K562 (cell line): ENCODE results near the gene PCGF6. TPM values are rescaled to one million over a fixed set of nuclear protein-coding genes. Genes with fewer than 3 reads are reported as not detected.

Source experiments
- ATAC-seq: fragments of 200-7000 bp; cut with Tn5 transposase; 3 replicates; pipeline ENCODE4 v1.9.1; 2020; ENCODE audit warnings: moderate library complexity
- BruUV-seq: library from RNA; stranded (reverse); fragments of 400-500 nt; replicated peaks from 2 replicates; lab custom pipeline; 2021; lab: Mats Ljungman, UMichigan
- CTCF ChIA-PET: fragments of 300-600 bp; formaldehyde crosslinking; extraction: SDS; loops from one replicate; lab custom pipeline; 2021; ENCODE audit warnings: low intra/inter-chr PET ratio; lab: Yijun Ruan, JAX
- POLR2A ChIA-PET: fragments of 300-600, 350-650 bp; sonication (Branson Sonifier 250); formaldehyde crosslinking; extraction: SDS; loops from one replicate; lab custom pipeline; 2021; ENCODE audit warnings: antibody characterized with exemption, inconsistent platforms; lab: Yijun Ruan, JAX
- DNase-seq, 4 experiments: peaks; one replicate each; pipeline versions ENCODE4 v3.0.0 to v3.0.0-alpha.2; 2011 to 2018; ENCODE audit warnings: low spot score in 3 of 4, mixed read lengths in 3 of 4; ENCODE audit errors: extremely low read depth in 1 of 4
- FAIRE-seq: peaks from 2 replicates; lab custom pipeline; 2011; peaks lifted over from hg19 to GRCh38; lab: Jason Lieb, UNC
- H2AFZ ChIP-seq: 2 replicates; pipeline ENCODE4 v1.6.0; 2011; ENCODE audit warnings: low read depth, low read length, control low read depth, inconsistent platforms
- H3K27ac ChIP-seq: fragments of 200-600 bp; 3 replicates; pipeline ENCODE4 v1.8.0; 2011; ENCODE audit warnings: low read depth, mild to moderate bottlenecking, control low read depth, inconsistent platforms, low read length, moderate library complexity, mixed read lengths; ENCODE audit errors: extremely low read depth
- H3K27me3 ChIP-seq, 2 experiments: fragments of 300-600 bp in 1 of 2; 2 replicates in 1 of 2; 3 replicates in 1 of 2; pipeline versions ENCODE4 v1.6.0 to v1.8.0; 2011; ENCODE audit warnings: inconsistent platforms in 2 of 2, low read length in 2 of 2, mild to moderate bottlenecking in 1 of 2, mixed read lengths in 1 of 2, moderate library complexity in 1 of 2; ENCODE audit not compliant: control insufficient read depth in 2 of 2, insufficient read depth in 2 of 2
- H3K36me3 ChIP-seq: fragments of 300-600 bp; 3 replicates; pipeline ENCODE4 v1.8.0; 2011; ENCODE audit warnings: mild to moderate bottlenecking, low read length, inconsistent platforms; ENCODE audit not compliant: control insufficient read depth, insufficient read depth
- H3K4me1 ChIP-seq, 2 experiments: fragments of 200-600 bp in 1 of 2; replicated peaks in 1 of 2; 2 replicates in 1 of 2; 3 replicates in 1 of 2; pipeline versions ENCODE4 v1.5.1 to v1.8.0; 2011; ENCODE audit warnings: inconsistent platforms in 2 of 2, low read length in 2 of 2, mild to moderate bottlenecking in 1 of 2, mixed read lengths in 1 of 2, moderate library complexity in 1 of 2; ENCODE audit not compliant: control insufficient read depth in 2 of 2, insufficient read depth in 2 of 2
- H3K4me2 ChIP-seq: 2 replicates; pipeline ENCODE4 v1.6.1; 2011; ENCODE audit warnings: low read length, control low read depth, inconsistent platforms, mixed read lengths; ENCODE audit not compliant: insufficient read depth
- H3K4me3 ChIP-seq: fragments of 200-600 bp; sonication (generic), shearing (Covaris generic); 2 replicates; pipeline ENCODE4 v1.5.1; 2016; ENCODE audit warnings: control low read depth, inconsistent platforms
- H3K79me2 ChIP-seq: fragments of 200-600 bp; 3 replicates; pipeline ENCODE4 v1.8.0; 2011; ENCODE audit warnings: low read length, inconsistent platforms; ENCODE audit not compliant: control insufficient read depth, insufficient read depth
- H3K9ac ChIP-seq, 2 experiments: 2 replicates each; pipeline versions ENCODE4 v1.6.0 to v1.6.1; 2011; ENCODE audit warnings: low read depth in 2 of 2, low read length in 2 of 2, control low read depth in 1 of 2, inconsistent platforms in 1 of 2, mild to moderate bottlenecking in 1 of 2, mixed read lengths in 1 of 2; ENCODE audit not compliant: insufficient read depth in 1 of 2
- H3K9me1 ChIP-seq: one replicate; pipeline ENCODE4 v1.6.0; 2011; ENCODE audit warnings: inconsistent platforms, mild to moderate bottlenecking, low read length, moderate library complexity; ENCODE audit not compliant: control insufficient read depth, insufficient read depth
- H3K9me3 ChIP-seq: replicated peaks from 2 replicates; pipeline ENCODE4 v1.5.1; 2011; ENCODE audit warnings: low read depth, low read length, inconsistent platforms; ENCODE audit not compliant: control insufficient read depth, insufficient read depth
- H4K20me1 ChIP-seq: replicated peaks from 2 replicates; pipeline ENCODE4 v1.6.1; 2011; ENCODE audit warnings: low read length, inconsistent platforms, mixed read lengths; ENCODE audit not compliant: control insufficient read depth, insufficient read depth
- HDAC8 ChIP-seq: fragments of 450-650 bp; IDR thresholded peaks from 2 replicates; pipeline ENCODE4 v1.6.1; 2016; ENCODE audit warnings: mild to moderate bottlenecking, missing genetic modification characterization, moderate library complexity, missing compliant biosample characterization
- ZBTB7A ChIP-seq: IDR thresholded peaks from 2 replicates; pipeline ENCODE4 v1.6.1; 2011; ENCODE audit warnings: low read depth, mild to moderate bottlenecking, low read length, moderate library complexity, borderline replicate concordance; ENCODE audit not compliant: control insufficient read depth
- WGBS: fragments of 100-300 bp; shearing (Covaris generic); methylation state at CpG from one replicate; pipeline ENCODE4 v1.1.6; 2016; ENCODE audit warnings: low coverage, mixed read lengths; ENCODE audit not compliant: insufficient coverage; ENCODE audit errors: missing lambda C conversion rate; 5-methylcytosine and 5-hydroxymethylcytosine counted together
- in situ Hi-C: fragments of 300-500 bp; cut with MboI; formaldehyde crosslinking; loops from 4 replicates; pipeline ENCODE4 v1.15.0; 2018; ENCODE audit warnings: inconsistent platforms, mixed read lengths
- intact Hi-C: fragments of 100-400 bp; cut with micrococcal nuclease; formaldehyde crosslinking; loops from 2 replicates; pipeline ENCODE4 v1.14.2; 2022
- polyA plus RNA-seq, 8 experiments: library from polyadenylated mRNA; depleted of rRNA in 4 of 8; stranded (reverse) in 5 of 8; unstranded in 3 of 8; fragments of >200 nt; fragmentation: Nextera tagmentation in 2 of 8; fragmentation: Illumina TruSeq in 1 of 8; extraction: Ambion mirVana in 2 of 8; extraction: Trizol in 1 of 8; gene quantifications; 2 replicates each; pipeline versions ENCODE4 v1.2.1 to v1.2.3, GENCODE V29; 2011 to 2014; ENCODE audit warnings: inconsistent platforms in 1 of 8, missing spikeins in 1 of 8
- total RNA-seq, 7 experiments: library from RNA; depleted of rRNA in 6 of 7; stranded (reverse); fragments of >200 nt in 6 of 7; fragmentation: Illumina TruSeq in 2 of 7; extraction: Trizol in 2 of 7; gene quantifications; 2 replicates each; pipeline versions ENCODE4 v1.2.1 to v1.2.3, GENCODE V29; 2011 to 2021; ENCODE audit warnings: low replicate concordance in 1 of 7
- TF ChIP-seq, protein P1 (sequence below), 2 experiments: fragments of 250-450 bp in 1 of 2; fragments of 450-650 bp in 1 of 2; sonication (Bioruptor Pico) in 1 of 2; IDR thresholded peaks; 2 replicates each; pipeline versions ENCODE4 v1.6.1 to v1.8.0; 2016 to 2021; ENCODE audit warnings: mild to moderate bottlenecking in 2 of 2, moderate library complexity in 2 of 2, missing compliant biosample characterization in 1 of 2, missing genetic modification characterization in 1 of 2

The PCGF6 gene
- total and polyA plus RNA-seq, 9 of the 15 experiments (the other 6 are each of a cell fraction or from before 2014, with no cell fraction given): 8.4 to 24.6 (median 20.6) TPM

DNA sequence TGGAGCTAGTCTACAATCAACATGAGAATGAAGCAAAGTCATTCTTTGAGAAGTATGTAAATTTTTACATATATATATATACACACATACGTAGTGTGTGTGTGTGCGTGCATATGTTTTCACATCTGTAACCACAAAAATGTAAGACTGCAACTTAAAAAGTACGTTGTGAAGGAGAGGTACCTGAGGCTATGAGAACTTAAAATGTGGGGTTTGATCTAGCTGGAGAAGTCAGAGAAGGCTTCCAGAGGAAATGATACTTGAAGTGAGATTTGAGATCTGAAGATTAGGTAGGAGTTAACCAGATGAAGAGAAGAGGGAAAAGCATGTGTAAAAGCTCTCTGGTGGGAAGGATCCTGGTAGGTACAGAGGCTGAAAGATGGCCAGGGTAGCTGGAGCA lies 22.6 kb upstream of the PCGF6 start:
- no peak overlapping the region for H3K9ac ChIP-seq
- no peaks in the 10 kb centered on the region for H4K20me1 ChIP-seq
- no peaks in the 10 kb centered on the region for H3K27me3 ChIP-seq
- H3K9me1 ChIP-seq: no peaks in the 10 kb centered on the region
- CTCF ChIA-PET: no interaction called here
- ATAC-seq (no peak), FAIRE-seq (no peak), DNase-seq (no peak)
- H3K79me2 ChIP-seq: peaks cover 25% of the 10 kb centered on the region
- H3K9me3 ChIP-seq: no peaks in the 10 kb centered on the region
- TF ChIP-seq, protein P1, sequence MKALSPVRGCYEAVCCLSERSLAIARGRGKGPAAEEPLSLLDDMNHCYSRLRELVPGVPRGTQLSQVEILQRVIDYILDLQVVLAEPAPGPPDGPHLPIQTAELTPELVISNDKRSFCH (CRISPR knock-in tag; IDR thresholded peaks at IDR 0.05): no peak
- TF ChIP-seq, protein P1 (tag; IDR thresholded peaks at IDR 0.05): no peak
- no peak for TF ChIP-seq HDAC8 (tag)
- no peak for TF ChIP-seq ZBTB7A
- no peak overlapping the region for H2AFZ ChIP-seq
- H3K4me1 ChIP-seq: peaks cover 0 to 3% of the 10 kb centered on the region in 2 experiments; a peak in 3 of 5 replicates
- no peak overlapping the region for H3K4me2 ChIP-seq
- H3K36me3 ChIP-seq: peaks cover 48% of the 10 kb centered on the region; the same call in 2 of the 3 replicates
- 92% methylated on average over 3 of the region's 3 CpGs for WGBS
- BruUV-seq: no TSS peak
- POLR2A ChIA-PET: interaction anchor here (0.5 kb wide), 1 partner anchor 1555 kb away, joined by 3 read pairs; the partner anchor contains the start of gene OGA
- no peak overlapping the region for H3K4me3 ChIP-seq
- H3K27ac ChIP-seq: no peak overlapping the region
- in situ Hi-C loops (no loop called here), intact Hi-C loops (no loop called here)
